GM12878 (cell line): ENCODE data around the gene OR5AC2. TPM values are rescaled to one million over a fixed set of nuclear protein-coding genes. Genes with fewer than 3 reads are reported as not detected.

Source experiments
- ATAC-seq: fragments of 200-7000 bp; cut with Tn5 transposase; 3 replicates; pipeline ENCODE4 v1.9.1; 2020; ENCODE audit warnings: mild to moderate bottlenecking, moderate library complexity
- BruUV-seq: library from RNA; stranded (reverse); fragments of 400-500 nt; replicated peaks from 2 replicates; lab custom pipeline; 2021; lab: Mats Ljungman, UMichigan
- CTCF ChIA-PET: fragments of 300-600 bp; sonication (Branson Sonifier 250); formaldehyde crosslinking; extraction: SDS; loops from one replicate; lab custom pipeline; 2021; ENCODE audit warnings: inconsistent platforms; lab: Yijun Ruan, JAX
- POLR2A ChIA-PET: fragments of 350-600 bp; formaldehyde crosslinking; extraction: SDS; loops from one replicate; lab custom pipeline; 2021; ENCODE audit warnings: inconsistent platforms; lab: Charles Lee
- RAD21 ChIA-PET: fragments of 300-600 bp; sonication (Branson Sonifier 250); formaldehyde crosslinking; loops from one replicate; lab custom pipeline; 2023; ENCODE audit warnings: antibody characterized with exemption; ENCODE audit not compliant: unreplicated experiment; lab: Charles Lee
- SMC1A ChIA-PET: fragments of 300-600 bp; sonication (Branson Sonifier 250); formaldehyde crosslinking; loops from one replicate; lab custom pipeline; 2023; ENCODE audit not compliant: unreplicated experiment, uncharacterized antibody; lab: Charles Lee
- DNase-seq: peaks from one replicate; pipeline ENCODE4 v3.0.0-alpha.2; 2011; ENCODE audit warnings: low read depth, low spot score
- FAIRE-seq: peaks from 3 replicates; lab custom pipeline; 2011; peaks lifted over from hg19 to GRCh38; lab: Jason Lieb, UNC
- H2AFZ ChIP-seq: 2 replicates; pipeline ENCODE4 v1.6.0; 2011; ENCODE audit warnings: low read depth, low read length, control low read depth; ENCODE audit not compliant: control insufficient read depth
- H3K27ac ChIP-seq: 2 replicates; pipeline ENCODE4 v1.5.1; 2011; ENCODE audit warnings: control low read depth; ENCODE audit not compliant: control insufficient read depth, insufficient read depth
- H3K27me3 ChIP-seq, 2 experiments: replicated peaks in 1 of 2; 2 replicates each; pipeline versions ENCODE4 v1.6.0 to v1.6.1; 2011; ENCODE audit warnings: low read length in 1 of 2; ENCODE audit not compliant: control insufficient read depth in 2 of 2, insufficient read depth in 2 of 2
- H3K36me3 ChIP-seq, 2 experiments: 2 replicates each; pipeline ENCODE4 v1.5.1; 2011; ENCODE audit warnings: low read length in 1 of 2; ENCODE audit not compliant: control insufficient read depth in 2 of 2, insufficient read depth in 2 of 2
- H3K4me1 ChIP-seq: 2 replicates; pipeline ENCODE4 v1.6.1; 2011; ENCODE audit warnings: mild to moderate bottlenecking, low read length, moderate library complexity, mixed read lengths; ENCODE audit not compliant: control insufficient read depth, insufficient read depth
- H3K4me2 ChIP-seq: 2 replicates; pipeline ENCODE4 v1.6.0; 2011; ENCODE audit warnings: control low read depth; ENCODE audit not compliant: control insufficient read depth, insufficient read depth
- H3K4me3 ChIP-seq: fragments of 200-600 bp; sonication (generic); 2 replicates; pipeline ENCODE4 v1.5.1; 2016
- H3K79me2 ChIP-seq: 2 replicates; pipeline ENCODE4 v1.6.0; 2011; ENCODE audit warnings: low read length; ENCODE audit not compliant: control insufficient read depth, insufficient read depth
- H3K9ac ChIP-seq: 2 replicates; pipeline ENCODE4 v1.8.0; 2011; ENCODE audit warnings: low read length, control low read depth, mixed read lengths; ENCODE audit not compliant: control insufficient read depth, insufficient read depth
- H3K9me3 ChIP-seq: replicated peaks from 3 replicates; pipeline ENCODE4 v1.5.1; 2011; ENCODE audit warnings: mild to moderate bottlenecking, low read length; ENCODE audit not compliant: control insufficient read depth, insufficient read depth
- H4K20me1 ChIP-seq: 2 replicates; pipeline ENCODE4 v1.6.0; 2011; ENCODE audit not compliant: control insufficient read depth, insufficient read depth
- BHLHE40 ChIP-seq, 2 experiments: fragments of 450-650 bp in 1 of 2; IDR thresholded peaks; 2 replicates each; pipeline ENCODE4 v1.6.1; 2011 to 2017; ENCODE audit warnings: low read depth in 2 of 2, borderline replicate concordance in 1 of 2, improper control_type of control experiment in 1 of 2, low read length in 1 of 2, mild to moderate bottlenecking in 1 of 2
- EED ChIP-seq: sonication (generic); IDR thresholded peaks from 2 replicates; pipeline ENCODE4 v1.6.1; 2016; ENCODE audit warnings: antibody characterized with exemption, low read depth
- MEF2A ChIP-seq: IDR thresholded peaks from 2 replicates; pipeline ENCODE4 v1.6.1; 2011; ENCODE audit warnings: low read depth, mild to moderate bottlenecking, low read length, moderate library complexity; ENCODE audit not compliant: insufficient read depth
- NFYB ChIP-seq: IDR thresholded peaks from 2 replicates; pipeline ENCODE4 v1.6.1; 2011; ENCODE audit warnings: low read depth, mild to moderate bottlenecking, low read length, improper control_type of control experiment, moderate library complexity; ENCODE audit not compliant: insufficient read depth
- SPI1 ChIP-seq: IDR thresholded peaks from 2 replicates; pipeline ENCODE4 v1.6.1; 2011; ENCODE audit warnings: low read depth, mild to moderate bottlenecking, low read length, moderate library complexity, borderline replicate concordance; ENCODE audit not compliant: insufficient read depth
- WGBS: methylation state at CpG from one replicate; pipeline ENCODE4 v1.1.6; 2016; ENCODE audit warnings: low lambda C conversion rate; ENCODE audit not compliant: insufficient replicate concordance, insufficient coverage; ENCODE audit errors: missing lambda C conversion rate; 5-methylcytosine and 5-hydroxymethylcytosine counted together
- in situ Hi-C: fragments of 300-500 bp; cut with MboI; formaldehyde crosslinking; loops from 9 replicates; pipeline ENCODE4 v1.14.3; 2018; ENCODE audit warnings: mixed read lengths
- intact Hi-C: fragments of 100-400 bp; cut with micrococcal nuclease; formaldehyde crosslinking; loops from one replicate; pipeline ENCODE4 v1.14.2; 2022; ENCODE audit not compliant: unreplicated experiment
- polyA plus RNA-seq, 11 experiments: library from polyadenylated mRNA; depleted of rRNA in 4 of 11; unstranded in 6 of 11; stranded (reverse) in 5 of 11; fragments of >200 nt; fragmentation: Nextera tagmentation in 4 of 11; fragmentation: Illumina TruSeq in 1 of 11; extraction: Ambion mirVana in 4 of 11; extraction: Trizol in 1 of 11; gene quantifications; 1 replicate in 1 of 11; 2 replicates in 10 of 11; pipeline versions ENCODE4 v1.2.1 to v1.2.3, GENCODE V29; 2011 to 2016; ENCODE audit warnings: inconsistent platforms in 2 of 11, missing spikeins in 2 of 11, low read depth in 1 of 11
- total RNA-seq, 4 experiments: library from RNA; depleted of rRNA in 3 of 4; stranded (reverse); fragments of >200 nt in 3 of 4; fragmentation: Illumina TruSeq in 1 of 4; extraction: Trizol in 1 of 4; gene quantifications; 2 replicates each; pipeline versions ENCODE4 v1.2.1 to v1.2.3, GENCODE V29; 2013 to 2021
- TF ChIP-seq, protein P1 (sequence below): IDR thresholded peaks from 2 replicates; pipeline ENCODE4 v1.6.1; 2011; ENCODE audit warnings: borderline replicate concordance, low read depth, mild to moderate bottlenecking, moderate library complexity, mixed read lengths, low read length; ENCODE audit not compliant: insufficient read depth; ENCODE audit errors: extremely low read length
- TF ChIP-seq, protein P2 (sequence below): fragments of 450-650 bp; IDR thresholded peaks from 2 replicates; pipeline ENCODE4 v1.6.1; 2017; ENCODE audit warnings: mild to moderate bottlenecking, moderate library complexity
- TF ChIP-seq, protein P3 (sequence below): fragments of 450-650 bp; conservative IDR thresholded peaks from 2 replicates; pipeline ENCODE4 v1.6.1; 2017; ENCODE audit warnings: mild to moderate bottlenecking, moderate library complexity

The OR5AC2 gene
- total and polyA plus RNA-seq, 10 of the 15 experiments (the other 5 are each of a cell fraction or from before 2014, with no cell fraction given), result not detected

DNA sequence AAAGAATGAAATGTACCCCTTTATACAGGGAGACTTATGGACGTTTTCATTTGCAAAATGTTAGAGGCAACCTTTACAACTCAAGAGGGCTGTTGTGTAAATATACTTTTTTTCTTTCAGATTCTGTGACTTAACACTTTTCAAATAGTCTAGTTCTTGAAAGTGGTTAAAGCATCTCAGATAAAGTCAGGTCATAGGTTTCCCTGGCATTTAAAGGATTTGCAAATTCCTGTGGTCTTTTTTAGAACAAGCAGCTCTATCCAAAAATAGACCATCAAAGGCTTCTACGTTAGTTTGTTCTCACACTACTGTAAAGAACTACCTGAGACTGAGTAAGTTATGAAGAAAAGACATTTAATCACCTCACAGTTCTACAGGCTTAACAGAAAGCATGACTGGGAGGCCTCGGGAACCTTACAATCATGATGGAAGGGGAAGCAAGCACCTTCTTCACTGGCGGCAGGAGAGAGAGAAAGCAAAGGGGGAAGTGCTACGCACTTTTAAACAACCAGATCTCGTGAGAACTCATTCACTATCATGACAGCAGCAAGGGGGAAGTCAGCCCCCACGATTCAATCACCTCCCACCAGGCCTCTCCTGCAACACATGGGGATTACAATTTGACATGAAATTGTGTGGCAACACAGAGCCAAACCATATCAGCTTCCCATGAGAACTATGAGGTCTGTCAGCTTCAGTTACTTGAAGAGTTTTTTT lies 28.6 kb upstream of the OR5AC2 start:
- RAD21 ChIA-PET, result no interaction called here
- WGBS, result 3% methylated on average over 7 of the region's 7 CpGs
- H3K9ac ChIP-seq, result no peak overlapping the region
- no peak for DNase-seq
- CTCF ChIA-PET, result no interaction called here
- no peak overlapping the region for H3K27ac ChIP-seq
- POLR2A ChIA-PET, result no interaction called here
- BruUV-seq, result no TSS peak
- H3K79me2 ChIP-seq, result no peaks in the 10 kb centered on the region
- SMC1A ChIA-PET, result no interaction called here
- H3K9me3 ChIP-seq, result no peaks in the 10 kb centered on the region
- no peaks in the 10 kb centered on the region for H3K36me3 ChIP-seq
- intact Hi-C loops (no loop called here), in situ Hi-C loops (no loop called here)
- H2AFZ ChIP-seq, result peak overlapping the region; percentile 45; the same call in 1 of the 2 replicates
- TF ChIP-seq SPI1, result peak; percentile 21; the same call in 1 of the 2 replicates
- TF ChIP-seq, protein P1, sequence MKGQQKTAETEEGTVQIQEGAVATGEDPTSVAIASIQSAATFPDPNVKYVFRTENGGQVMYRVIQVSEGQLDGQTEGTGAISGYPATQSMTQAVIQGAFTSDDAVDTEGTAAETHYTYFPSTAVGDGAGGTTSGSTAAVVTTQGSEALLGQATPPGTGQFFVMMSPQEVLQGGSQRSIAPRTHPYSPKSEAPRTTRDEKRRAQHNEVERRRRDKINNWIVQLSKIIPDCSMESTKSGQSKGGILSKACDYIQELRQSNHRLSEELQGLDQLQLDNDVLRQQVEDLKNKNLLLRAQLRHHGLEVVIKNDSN, result no peak
- TF ChIP-seq MEF2A, result 0 out of 2 replicates have a peak, but pooled peaks have one; percentile 27
- TF ChIP-seq, all 136 proteins: peak for 2
- H3K27me3 ChIP-seq, result no peaks in the 10 kb centered on the region
- ATAC-seq (no peak), FAIRE-seq (no peak)
- H4K20me1 ChIP-seq, result no peaks in the 10 kb centered on the region
- H3K4me3 ChIP-seq, result no peak overlapping the region
- H3K4me1 ChIP-seq, result no peaks in the 10 kb centered on the region
- no peak overlapping the region for H3K4me2 ChIP-seq

DNA sequence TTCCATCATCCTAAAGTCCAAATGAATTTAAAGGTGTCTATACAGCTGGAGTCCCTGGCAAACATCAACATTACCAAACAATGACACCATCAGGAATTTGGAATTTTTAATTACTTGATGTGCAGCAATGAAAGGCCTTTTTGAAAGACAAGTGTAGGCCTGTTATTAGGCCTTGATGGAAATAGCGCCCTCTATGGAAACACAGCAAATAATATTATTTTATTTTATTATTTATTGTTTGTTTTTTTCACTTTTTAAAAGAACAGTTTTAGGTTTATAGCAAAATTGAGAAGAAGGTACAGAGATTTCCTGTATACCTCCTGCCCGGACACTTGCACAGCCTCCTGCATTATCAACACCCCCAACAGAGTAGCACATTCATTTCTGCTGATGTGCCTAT lies 18.1 kb upstream of the OR5AC2 start:
- H3K4me3 ChIP-seq, result no peak overlapping the region
- H3K27ac ChIP-seq, result no peak overlapping the region
- H3K9me3 ChIP-seq, result no peaks in the 10 kb centered on the region
- ChIA-PET POLR2A (no interaction called here), RAD21 (no interaction called here), CTCF (interaction anchor here (1.0 kb wide), 1 partner anchor 14 kb away, joined by 3 read pairs; no protein-coding TSS in a partner anchor), SMC1A (no interaction called here)
- H3K4me1 ChIP-seq, result no peaks in the 10 kb centered on the region
- ATAC-seq (no peak), DNase-seq (no peak), FAIRE-seq (no peak)
- H3K4me2 ChIP-seq, result no peak overlapping the region
- 16% methylated on average over 2 of the region's 2 CpGs for WGBS
- H3K27me3 ChIP-seq, result no peaks in the 10 kb centered on the region
- H3K9ac ChIP-seq, result no peak overlapping the region
- H2AFZ ChIP-seq, result no peak overlapping the region
- intact Hi-C loops, result no loop called here
- in situ Hi-C loops, result no loop called here
- no peaks in the 10 kb centered on the region for H4K20me1 ChIP-seq
- H3K36me3 ChIP-seq, result no peaks in the 10 kb centered on the region
- no TSS peak for BruUV-seq
- no peaks in the 10 kb centered on the region for H3K79me2 ChIP-seq
- TF ChIP-seq EED (no peak), BHLHE40 (IDR thresholded peaks at IDR 0.05; ENCODE audit: borderline replicate concordance in 1 of 2, low read depth in 2 of 2, low read length in 1 of 2) (no peak), NFYB (no peak)
- TF ChIP-seq, protein P2, sequence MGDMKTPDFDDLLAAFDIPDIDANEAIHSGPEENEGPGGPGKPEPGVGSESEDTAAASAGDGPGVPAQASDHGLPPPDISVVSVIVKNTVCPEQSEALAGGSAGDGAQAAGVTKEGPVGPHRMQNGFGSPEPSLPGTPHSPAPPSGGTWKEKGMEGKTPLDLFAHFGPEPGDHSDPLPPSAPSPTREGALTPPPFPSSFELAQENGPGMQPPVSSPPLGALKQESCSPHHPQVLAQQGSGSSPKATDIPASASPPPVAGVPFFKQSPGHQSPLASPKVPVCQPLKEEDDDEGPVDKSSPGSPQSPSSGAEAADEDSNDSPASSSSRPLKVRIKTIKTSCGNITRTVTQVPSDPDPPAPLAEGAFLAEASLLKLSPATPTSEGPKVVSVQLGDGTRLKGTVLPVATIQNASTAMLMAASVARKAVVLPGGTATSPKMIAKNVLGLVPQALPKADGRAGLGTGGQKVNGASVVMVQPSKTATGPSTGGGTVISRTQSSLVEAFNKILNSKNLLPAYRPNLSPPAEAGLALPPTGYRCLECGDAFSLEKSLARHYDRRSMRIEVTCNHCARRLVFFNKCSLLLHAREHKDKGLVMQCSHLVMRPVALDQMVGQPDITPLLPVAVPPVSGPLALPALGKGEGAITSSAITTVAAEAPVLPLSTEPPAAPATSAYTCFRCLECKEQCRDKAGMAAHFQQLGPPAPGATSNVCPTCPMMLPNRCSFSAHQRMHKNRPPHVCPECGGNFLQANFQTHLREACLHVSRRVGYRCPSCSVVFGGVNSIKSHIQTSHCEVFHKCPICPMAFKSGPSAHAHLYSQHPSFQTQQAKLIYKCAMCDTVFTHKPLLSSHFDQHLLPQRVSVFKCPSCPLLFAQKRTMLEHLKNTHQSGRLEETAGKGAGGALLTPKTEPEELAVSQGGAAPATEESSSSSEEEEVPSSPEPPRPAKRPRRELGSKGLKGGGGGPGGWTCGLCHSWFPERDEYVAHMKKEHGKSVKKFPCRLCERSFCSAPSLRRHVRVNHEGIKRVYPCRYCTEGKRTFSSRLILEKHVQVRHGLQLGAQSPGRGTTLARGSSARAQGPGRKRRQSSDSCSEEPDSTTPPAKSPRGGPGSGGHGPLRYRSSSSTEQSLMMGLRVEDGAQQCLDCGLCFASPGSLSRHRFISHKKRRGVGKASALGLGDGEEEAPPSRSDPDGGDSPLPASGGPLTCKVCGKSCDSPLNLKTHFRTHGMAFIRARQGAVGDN, result no peak
- TF ChIP-seq, protein P3, sequence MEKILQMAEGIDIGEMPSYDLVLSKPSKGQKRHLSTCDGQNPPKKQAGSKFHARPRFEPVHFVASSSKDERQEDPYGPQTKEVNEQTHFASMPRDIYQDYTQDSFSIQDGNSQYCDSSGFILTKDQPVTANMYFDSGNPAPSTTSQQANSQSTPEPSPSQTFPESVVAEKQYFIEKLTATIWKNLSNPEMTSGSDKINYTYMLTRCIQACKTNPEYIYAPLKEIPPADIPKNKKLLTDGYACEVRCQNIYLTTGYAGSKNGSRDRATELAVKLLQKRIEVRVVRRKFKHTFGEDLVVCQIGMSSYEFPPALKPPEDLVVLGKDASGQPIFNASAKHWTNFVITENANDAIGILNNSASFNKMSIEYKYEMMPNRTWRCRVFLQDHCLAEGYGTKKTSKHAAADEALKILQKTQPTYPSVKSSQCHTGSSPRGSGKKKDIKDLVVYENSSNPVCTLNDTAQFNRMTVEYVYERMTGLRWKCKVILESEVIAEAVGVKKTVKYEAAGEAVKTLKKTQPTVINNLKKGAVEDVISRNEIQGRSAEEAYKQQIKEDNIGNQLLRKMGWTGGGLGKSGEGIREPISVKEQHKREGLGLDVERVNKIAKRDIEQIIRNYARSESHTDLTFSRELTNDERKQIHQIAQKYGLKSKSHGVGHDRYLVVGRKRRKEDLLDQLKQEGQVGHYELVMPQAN, result no peak
